RWPE2 (cell line): ENCODE data around the gene CNPY2.
"Not testable (repeated sequence)": the region's sequence is repeated elsewhere in the genome, so short reads cannot be mapped to it uniquely, and the experiment has no call there.

Source experiments
- ATAC-seq: fragments of 200-7000 bp; cut with Tn5 transposase; 3 replicates; pipeline ENCODE4 v1.9.1; 2021; ENCODE audit warnings: low read depth
- DNase-seq: peaks from one replicate; pipeline ENCODE4 v3.0.0-alpha.2; 2020; ENCODE audit warnings: low spot score
- H3K27ac ChIP-seq: fragments of 450-650 bp; 2 replicates; pipeline ENCODE4 v1.5.1; 2017; ENCODE audit warnings: mild to moderate bottlenecking; ENCODE audit not compliant: poor library complexity, severe bottlenecking
- H3K27me3 ChIP-seq: fragments of 250-450 bp; sonication (Bioruptor Pico); 2 replicates; pipeline ENCODE4 v1.5.1; 2021; ENCODE audit warnings: mild to moderate bottlenecking, moderate library complexity; ENCODE audit not compliant: insufficient read depth, poor library complexity, severe bottlenecking
- H3K36me3 ChIP-seq: fragments of 250-450 bp; sonication (Bioruptor Pico); 2 replicates; pipeline ENCODE4 v1.5.1; 2020; ENCODE audit warnings: low read depth, mild to moderate bottlenecking, moderate library complexity
- H3K4me1 ChIP-seq: fragments of 250-450 bp; sonication (Bioruptor Pico); 2 replicates; pipeline ENCODE4 v1.5.1; 2021; ENCODE audit warnings: mild to moderate bottlenecking, moderate library complexity; ENCODE audit not compliant: insufficient read depth, poor library complexity, severe bottlenecking
- H3K4me3 ChIP-seq: fragments of 250-450 bp; sonication (Bioruptor Pico); 2 replicates; pipeline ENCODE4 v1.5.1; 2021; ENCODE audit warnings: mild to moderate bottlenecking, moderate library complexity; ENCODE audit not compliant: severe bottlenecking
- H3K9me3 ChIP-seq: fragments of 250-450 bp; sonication (Bioruptor Pico); 2 replicates; pipeline ENCODE4 v1.5.1; 2021; ENCODE audit warnings: mild to moderate bottlenecking, moderate library complexity; ENCODE audit not compliant: severe bottlenecking
- TF ChIP-seq, protein P1 (sequence below): fragments of 450-650 bp; IDR thresholded peaks from one replicate; pipeline ENCODE4 v1.5.1; 2017; ENCODE audit warnings: mild to moderate bottlenecking, moderate library complexity; ENCODE audit not compliant: poor library complexity, severe bottlenecking

Gene CNPY2

DNA sequence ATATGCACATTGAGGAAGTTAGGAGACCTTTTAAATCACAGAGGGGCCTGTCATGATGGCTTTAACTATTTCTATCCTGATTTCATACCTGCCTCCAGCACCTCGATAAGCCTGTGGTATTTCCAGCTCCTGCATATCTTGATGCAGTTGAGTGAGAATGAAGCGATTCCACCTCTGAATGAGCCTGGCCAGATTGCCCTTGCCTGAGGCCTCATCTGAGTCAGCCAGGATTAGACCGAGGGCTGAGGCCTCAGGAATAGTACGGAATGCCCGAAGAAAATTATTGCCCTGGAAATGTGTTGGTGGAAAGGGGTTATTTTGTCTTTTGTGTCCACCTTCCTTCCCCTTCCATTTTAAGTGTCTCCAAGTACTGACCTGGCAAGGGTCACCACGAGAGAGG lies 8.4 kb upstream of the CNPY2 start:
- no peaks in the 10 kb centered on the region for H3K27me3 ChIP-seq
- DNase-seq (no peak), ATAC-seq (no peak)
- peaks cover 71% of the 10 kb centered on the region for H3K36me3 ChIP-seq
- TF ChIP-seq, protein P1, sequence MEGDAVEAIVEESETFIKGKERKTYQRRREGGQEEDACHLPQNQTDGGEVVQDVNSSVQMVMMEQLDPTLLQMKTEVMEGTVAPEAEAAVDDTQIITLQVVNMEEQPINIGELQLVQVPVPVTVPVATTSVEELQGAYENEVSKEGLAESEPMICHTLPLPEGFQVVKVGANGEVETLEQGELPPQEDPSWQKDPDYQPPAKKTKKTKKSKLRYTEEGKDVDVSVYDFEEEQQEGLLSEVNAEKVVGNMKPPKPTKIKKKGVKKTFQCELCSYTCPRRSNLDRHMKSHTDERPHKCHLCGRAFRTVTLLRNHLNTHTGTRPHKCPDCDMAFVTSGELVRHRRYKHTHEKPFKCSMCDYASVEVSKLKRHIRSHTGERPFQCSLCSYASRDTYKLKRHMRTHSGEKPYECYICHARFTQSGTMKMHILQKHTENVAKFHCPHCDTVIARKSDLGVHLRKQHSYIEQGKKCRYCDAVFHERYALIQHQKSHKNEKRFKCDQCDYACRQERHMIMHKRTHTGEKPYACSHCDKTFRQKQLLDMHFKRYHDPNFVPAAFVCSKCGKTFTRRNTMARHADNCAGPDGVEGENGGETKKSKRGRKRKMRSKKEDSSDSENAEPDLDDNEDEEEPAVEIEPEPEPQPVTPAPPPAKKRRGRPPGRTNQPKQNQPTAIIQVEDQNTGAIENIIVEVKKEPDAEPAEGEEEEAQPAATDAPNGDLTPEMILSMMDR: no peak
- no peak overlapping the region for H3K27ac ChIP-seq
- H3K4me1 ChIP-seq: no peaks in the 10 kb centered on the region
- H3K9me3 ChIP-seq: no peaks in the 10 kb centered on the region
- no peak overlapping the region for H3K4me3 ChIP-seq

DNA sequence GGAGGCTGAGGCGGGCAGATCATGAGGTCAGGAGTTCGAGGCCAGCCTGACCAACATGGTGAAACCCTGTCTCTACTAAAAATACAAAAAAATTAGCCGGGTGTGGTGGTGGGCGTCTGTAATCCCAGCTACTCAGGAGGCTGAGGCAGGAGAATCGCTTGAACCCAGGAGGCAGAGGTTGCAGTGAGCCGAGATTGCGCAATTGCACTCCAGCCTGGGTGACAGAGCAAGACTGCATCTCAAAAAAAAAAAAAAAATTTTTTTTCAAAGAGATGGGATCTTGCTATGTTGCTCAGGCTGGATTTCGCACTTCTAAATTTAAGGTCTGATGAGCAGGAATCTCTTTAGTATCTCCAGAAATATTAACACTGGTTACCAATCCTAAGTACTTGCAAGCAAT lies 5.8 kb upstream of the CNPY2 start:
- H3K27me3 ChIP-seq, H3K4me3 ChIP-seq, DNase-seq, H3K27ac ChIP-seq, ATAC-seq, H3K4me1 ChIP-seq, H3K9me3 ChIP-seq: not testable (repeated sequence)
- H3K36me3 ChIP-seq: peaks cover 64% of the 10 kb centered on the region

DNA sequence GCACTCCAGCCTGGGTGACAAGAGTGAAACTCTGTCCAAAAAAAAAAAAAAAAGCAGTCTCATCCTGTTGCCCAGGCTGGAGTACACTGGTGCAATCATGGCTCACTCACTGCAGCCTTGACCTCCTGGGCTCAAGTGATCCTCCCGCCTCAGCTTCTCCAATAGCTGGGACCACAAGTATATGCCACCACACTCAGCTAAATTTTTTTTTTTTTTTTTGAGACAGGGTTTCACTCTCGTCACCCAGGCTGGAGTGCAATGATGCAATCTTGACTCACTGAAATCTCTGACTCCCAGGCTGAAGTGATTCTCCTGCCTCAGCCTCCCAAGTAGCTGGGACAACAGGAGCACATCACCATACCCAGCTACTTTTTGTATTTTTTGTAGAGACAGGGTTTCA lies 5.2 kb upstream of the CNPY2 start:
- H3K9me3 ChIP-seq: no peaks in the 10 kb centered on the region
- no peak overlapping the region for H3K27ac ChIP-seq
- H3K4me1 ChIP-seq: no peaks in the 10 kb centered on the region
- peaks cover 59% of the 10 kb centered on the region for H3K36me3 ChIP-seq
- no peak overlapping the region for H3K4me3 ChIP-seq
- DNase-seq (no peak), ATAC-seq (no peak)
- TF ChIP-seq, protein P1: no peak
- no peaks in the 10 kb centered on the region for H3K27me3 ChIP-seq

GRCh38 chr12:56317675-56318074 lies 1.9 kb upstream of the CNPY2 start:
- no peak overlapping the region for H3K4me3 ChIP-seq

DNA sequence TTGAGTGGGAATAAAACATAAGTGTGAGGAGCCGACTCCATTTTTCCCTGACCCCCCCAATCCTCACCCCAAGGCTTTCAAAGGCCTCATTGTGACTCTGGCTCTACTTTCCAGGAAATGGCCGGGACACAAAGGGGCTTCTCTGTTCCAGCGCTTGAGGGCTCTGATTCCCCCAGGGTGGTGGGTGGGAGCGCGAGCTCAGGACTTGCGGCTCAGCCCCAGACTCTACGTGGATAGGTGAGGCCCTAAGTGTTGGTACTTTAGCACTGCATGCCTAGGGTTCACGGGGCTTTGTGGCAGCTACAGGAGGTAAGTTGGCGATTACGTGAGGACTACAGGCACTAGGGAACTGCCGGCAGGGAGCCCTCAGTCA lies 553 bp downstream of the CNPY2 start:
- peak overlapping the region; percentile 65 for H3K4me3 ChIP-seq
- 0 out of 3 replicates have a peak, but pooled peaks have one; percentile 0 for ATAC-seq
- H3K27me3 ChIP-seq: no peaks in the 10 kb centered on the region
- peak overlapping the region; percentile 60 for H3K27ac ChIP-seq
- H3K9me3 ChIP-seq: no peaks in the 10 kb centered on the region
- peaks cover 50% of the 10 kb centered on the region for H3K36me3 ChIP-seq
- H3K4me1 ChIP-seq: no peaks in the 10 kb centered on the region
- no peak for DNase-seq
- TF ChIP-seq, protein P1: no peak

More at GRCh38 chr12:56317675-56318074, 1.9 kb upstream of the CNPY2 start:
- ATAC-seq: no peak
- no peaks in the 10 kb centered on the region for H3K27me3 ChIP-seq
- no peaks in the 10 kb centered on the region for H3K9me3 ChIP-seq
- TF ChIP-seq, protein P1: no peak
- DNase-seq: no peak
- no peaks in the 10 kb centered on the region for H3K4me1 ChIP-seq
- H3K27ac ChIP-seq: no peak overlapping the region
- H3K36me3 ChIP-seq: peaks cover 44% of the 10 kb centered on the region
